Activated CD4-positive, alpha-beta memory T cell treated with anti-CD3 and anti-CD28 coated beads for 36 hours (primary cell): Measurements from ENCODE around the gene C5orf34. TPM values are rescaled to one million over a fixed set of nuclear protein-coding genes. Genes with fewer than 3 reads are reported as not detected.
"Not testable (repeated sequence)": the region's sequence is repeated elsewhere in the genome, so short reads cannot be mapped to it uniquely, and the experiment has no call there.

ENCODE experiments used
- CTCF ChIA-PET: fragments of 350-600 bp; sonication (Branson Sonifier 250); formaldehyde crosslinking; loops from one replicate; lab custom pipeline; 2021; ENCODE audit warnings: antibody characterized with exemption, inconsistent platforms; lab: Charles Lee
- POLR2A ChIA-PET: fragments of 350-600 bp; sonication (Branson Sonifier 250); formaldehyde crosslinking; loops from one replicate; lab custom pipeline; 2021; ENCODE audit warnings: antibody characterized with exemption; lab: Charles Lee
- DNase-seq: peaks from one replicate; pipeline ENCODE4 v3.0.0-alpha.2; 2020
- H3K27ac Mint-ChIP-seq: one replicate; pipeline ENCODE4 v1.8.0; 2021; ENCODE audit warnings: mixed read lengths
- H3K27me3 Mint-ChIP-seq: one replicate; pipeline ENCODE4 v1.8.0; 2021; ENCODE audit warnings: mixed read lengths
- H3K36me3 Mint-ChIP-seq: one replicate; pipeline ENCODE4 v1.8.0; 2021; ENCODE audit warnings: mixed read lengths
- H3K4me1 Mint-ChIP-seq: one replicate; pipeline ENCODE4 v1.8.0; 2021; ENCODE audit warnings: low read depth, mixed read lengths
- H3K4me3 Mint-ChIP-seq: one replicate; pipeline ENCODE4 v1.8.0; 2021; ENCODE audit warnings: mild to moderate bottlenecking, mixed read lengths
- H3K9me3 Mint-ChIP-seq: one replicate; pipeline ENCODE4 v1.8.0; 2021; ENCODE audit warnings: mixed read lengths
- intact Hi-C: fragments of 100-400 bp; cut with micrococcal nuclease; formaldehyde crosslinking; loops from one replicate; pipeline ENCODE4 v1.15.1; 2023
- total RNA-seq, 2 experiments: library from RNA; stranded (reverse); gene quantifications; one replicate each; pipeline ENCODE4 v1.2.3, GENCODE V29; 2021

Gene C5orf34, protein sequence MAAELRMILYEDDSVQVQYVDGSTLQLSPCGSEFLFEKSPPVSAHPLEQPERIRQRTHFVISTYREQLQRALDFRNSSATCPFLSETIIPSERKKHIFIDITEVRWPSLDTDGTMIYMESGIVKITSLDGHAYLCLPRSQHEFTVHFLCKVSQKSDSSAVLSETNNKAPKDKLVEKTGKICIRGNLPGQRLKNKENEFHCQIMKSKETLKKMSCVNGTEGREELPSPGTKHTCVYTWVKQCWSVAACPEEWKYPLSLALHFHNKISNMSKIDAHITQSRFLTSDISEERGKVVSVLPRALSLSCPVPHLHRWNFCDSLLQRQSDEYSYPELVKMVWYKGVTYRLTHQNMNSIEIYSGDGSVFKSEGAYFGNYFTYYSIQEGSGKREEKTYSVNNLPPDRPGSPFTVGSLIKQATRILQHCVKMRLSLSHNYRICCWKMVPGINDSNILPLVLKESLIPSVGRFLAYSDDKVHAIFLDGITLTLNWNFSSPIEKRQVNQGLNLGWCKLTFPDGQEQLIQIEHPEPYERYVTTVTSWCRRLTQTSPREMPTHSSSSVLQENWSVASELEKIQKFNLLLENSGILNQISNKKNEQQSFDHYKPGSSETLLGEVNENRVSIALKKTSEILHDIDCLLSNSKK
- total RNA-seq: 10 to 100 TPM; 11.8 to 13.1 TPM

DNA sequence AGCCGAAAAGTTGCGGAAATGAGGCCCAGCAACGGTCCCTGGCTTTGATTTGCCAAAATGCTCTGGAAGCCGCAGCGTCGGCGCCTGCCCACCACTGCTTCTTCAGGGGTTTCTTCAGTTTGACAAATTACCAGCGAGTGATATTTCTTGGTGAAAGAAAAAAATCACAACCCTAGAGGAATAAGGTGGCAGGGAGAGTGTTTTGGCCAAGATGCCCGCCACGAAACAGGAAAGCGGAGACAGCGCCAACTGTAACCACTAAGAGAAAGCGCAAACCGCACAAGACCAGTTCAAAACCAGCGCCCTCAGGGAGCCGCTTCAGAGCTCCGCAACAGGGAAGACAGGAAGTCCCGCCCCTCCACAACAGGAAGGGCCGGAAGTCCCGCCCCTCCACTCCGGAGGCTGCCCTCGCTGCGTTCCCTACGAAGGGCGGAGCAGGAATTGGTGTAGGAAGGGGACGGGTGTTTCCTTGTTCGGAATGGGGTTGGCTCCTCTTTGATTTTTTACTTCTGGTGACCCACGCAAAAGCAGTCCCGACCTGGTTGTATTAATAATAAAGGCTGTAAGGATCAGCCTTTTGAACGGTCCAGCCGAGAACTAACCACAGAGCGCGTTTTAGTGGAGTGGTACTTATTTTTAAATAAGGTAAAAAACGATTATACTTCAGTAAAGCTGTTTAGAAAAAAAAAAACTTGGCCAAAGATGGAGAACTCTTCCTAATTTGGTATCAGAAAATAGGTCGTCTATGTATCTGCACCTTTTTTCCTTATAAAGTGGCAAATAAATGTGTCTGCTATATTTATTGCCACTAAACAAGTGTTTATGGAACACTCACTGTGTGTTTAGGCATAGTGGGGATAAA is at the start of gene C5orf34:
TSS of gene C5orf34 (minus strand) at position 333 of the 862 bp plus-strand sequence. CDS start 5,809 bp downstream, outside the sequence.
- intact Hi-C loops: loop anchor here (1.0 to 10.0 kb wide), 7 partner anchors 18 to 1293 kb away; partner anchors contain the start of genes HMGCS1, MRPS30, NNT and TMEM267
- Mint-ChIP-seq H3K9me3 (no peaks in the 10 kb centered on the region), H3K36me3 (peaks cover 2% of the 10 kb centered on the region), H3K4me1 (peaks cover 26% of the 10 kb centered on the region), H3K27ac (peak within 1 kb of the TSS; percentile 99), H3K4me3 (peak within 1 kb of the TSS; percentile 95), H3K27me3 (no peaks in the 10 kb centered on the region)
- DNase-seq: peak; percentile 97
- ChIA-PET CTCF (interaction anchor here (0.6 to 2.7 kb wide), 5 partner anchors 19 to 406 kb away, joined by 3 to 19 read pairs (median 3); partner anchors contain the start of gene TMEM267), POLR2A (interaction anchor here (0.6 to 2.2 kb wide), 7 partner anchors 10 to 394 kb away, joined by 3 to 43 read pairs (median 4); partner anchors contain the start of genes NNT, TMEM267 and ZNF131)

DNA sequence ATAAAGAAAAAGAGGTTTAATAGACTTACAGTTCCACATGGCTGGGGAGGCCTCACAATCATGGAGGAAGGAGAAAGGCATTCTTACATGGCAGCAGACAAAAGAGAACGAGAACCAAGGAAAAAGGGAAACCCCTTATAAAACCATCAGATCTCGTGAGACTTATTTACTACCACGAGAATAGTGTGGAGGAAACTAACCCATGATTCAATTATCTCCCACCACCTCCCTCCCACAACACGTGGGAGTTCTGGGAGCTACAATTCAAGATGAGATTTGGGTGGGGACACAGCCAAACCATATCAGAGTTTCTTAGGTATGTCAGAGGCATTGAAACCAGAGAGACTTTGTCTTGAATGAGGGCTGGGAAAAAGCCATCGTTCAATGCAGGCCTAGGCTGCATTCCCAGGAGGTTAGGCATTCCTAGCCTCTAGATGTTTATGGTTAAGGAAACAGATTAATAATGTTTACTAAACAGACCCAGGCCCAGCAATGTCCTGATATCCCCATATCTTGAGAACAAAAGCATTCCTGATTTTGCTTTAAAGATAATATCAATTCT is 49.4 kb upstream of the C5orf34 start:
- H3K4me3 Mint-ChIP-seq: no peak overlapping the region
- ChIA-PET CTCF (no interaction called here), POLR2A (interaction anchor here (0.8 kb wide), 1 partner anchor 38 kb away, joined by 3 read pairs; no protein-coding TSS in a partner anchor)
- peaks cover 3% of the 10 kb centered on the region for H3K4me1 Mint-ChIP-seq
- H3K36me3 Mint-ChIP-seq: no peaks in the 10 kb centered on the region
- intact Hi-C loops: no loop called here
- no peak for DNase-seq
- no peak overlapping the region for H3K27ac Mint-ChIP-seq
- H3K27me3 Mint-ChIP-seq: no peaks in the 10 kb centered on the region
- H3K9me3 Mint-ChIP-seq: no peaks in the 10 kb centered on the region

DNA sequence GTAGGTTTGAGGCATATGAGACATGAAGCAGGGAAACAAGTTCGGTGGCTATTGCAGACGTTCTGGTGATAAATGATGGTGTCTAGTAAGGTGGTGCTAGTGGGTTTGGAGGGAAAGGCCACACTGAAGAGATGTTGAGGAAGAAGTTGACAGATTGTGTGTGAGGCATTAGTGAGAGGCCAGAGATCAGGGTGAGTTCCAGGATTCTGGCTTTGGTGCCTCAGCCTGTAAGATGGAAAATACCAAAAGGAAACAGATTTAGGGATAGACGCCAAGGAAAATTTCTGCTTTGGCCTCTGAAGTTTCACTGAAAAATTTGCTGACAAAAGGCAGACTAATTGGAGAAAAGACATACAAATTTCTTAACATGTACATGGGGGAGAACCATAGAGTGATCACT is 48.4 kb upstream of the C5orf34 start:
- Mint-ChIP-seq H3K36me3 (no peaks in the 10 kb centered on the region), H3K27me3 (no peaks in the 10 kb centered on the region), H3K4me3 (no peak overlapping the region), H3K27ac (no peak overlapping the region), H3K4me1 (peaks cover 11% of the 10 kb centered on the region), H3K9me3 (no peaks in the 10 kb centered on the region)
- no peak for DNase-seq
- CTCF ChIA-PET: no interaction called here
- POLR2A ChIA-PET: interaction anchor here (0.8 kb wide), 1 partner anchor 39 kb away, joined by 3 read pairs; no protein-coding TSS in a partner anchor
- intact Hi-C loops: no loop called here

DNA sequence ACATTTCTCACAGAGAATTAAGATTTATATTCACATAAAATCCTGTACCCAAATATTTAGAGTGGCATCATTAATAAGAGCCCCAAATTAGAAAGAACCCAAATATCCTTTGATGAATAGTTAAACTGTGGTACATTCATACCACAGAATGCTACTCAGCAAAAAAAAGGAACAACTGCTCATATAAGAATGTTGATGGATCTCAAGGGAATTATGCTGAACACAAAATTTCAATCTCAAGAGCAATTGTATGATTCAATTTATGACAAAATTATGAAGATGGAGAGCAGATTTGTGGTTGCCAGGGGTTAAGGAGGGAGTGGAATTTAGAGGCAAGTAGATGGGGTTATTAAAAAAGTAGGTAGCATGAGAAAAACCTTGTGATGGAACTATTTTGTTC is 46.4 kb upstream of the C5orf34 start:
- CTCF ChIA-PET: no interaction called here
- intact Hi-C loops: no loop called here

DNA sequence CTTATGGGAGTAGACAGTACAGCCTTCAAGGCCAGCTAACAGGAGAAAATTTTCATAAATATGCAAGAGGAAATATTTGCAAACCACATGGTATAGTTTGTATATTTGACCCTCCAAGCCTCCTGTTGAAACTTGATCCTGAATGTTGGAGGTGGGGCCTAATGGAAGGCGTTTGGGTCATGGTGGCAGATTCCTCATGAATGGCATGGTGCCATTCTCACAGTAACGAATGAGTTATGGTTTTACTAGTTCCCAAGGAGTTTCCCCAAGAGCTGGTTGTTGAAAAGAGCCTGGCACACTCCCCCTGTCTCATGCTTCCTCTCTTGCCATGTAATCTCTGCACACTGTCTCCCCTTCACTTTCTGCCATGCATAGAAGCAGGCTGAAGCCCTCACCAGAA is 45.2 kb upstream of the C5orf34 start:
- intact Hi-C loops: no loop called here
- no peaks in the 10 kb centered on the region for H3K9me3 Mint-ChIP-seq
- peaks cover 5% of the 10 kb centered on the region for H3K36me3 Mint-ChIP-seq
- H3K27ac Mint-ChIP-seq: no peak overlapping the region
- H3K27me3 Mint-ChIP-seq: no peaks in the 10 kb centered on the region
- CTCF ChIA-PET: no interaction called here
- H3K4me1 Mint-ChIP-seq: peaks cover 12% of the 10 kb centered on the region
- no peak for DNase-seq
- POLR2A ChIA-PET: interaction anchor here (1.4 kb wide), 1 partner anchor 42 kb away, joined by 3 read pairs; the partner anchor contains the start of gene NNT
- H3K4me3 Mint-ChIP-seq: no peak overlapping the region

More for the DNA sequence above, 46.4 kb upstream of the C5orf34 start:
- Mint-ChIP-seq H3K27me3 (no peaks in the 10 kb centered on the region), H3K4me1 (peaks cover 8% of the 10 kb centered on the region), H3K36me3 (no peaks in the 10 kb centered on the region), H3K9me3 (no peaks in the 10 kb centered on the region), H3K4me3 (no peak overlapping the region), H3K27ac (no peak overlapping the region)
- no peak for DNase-seq
- POLR2A ChIA-PET: no interaction called here

DNA sequence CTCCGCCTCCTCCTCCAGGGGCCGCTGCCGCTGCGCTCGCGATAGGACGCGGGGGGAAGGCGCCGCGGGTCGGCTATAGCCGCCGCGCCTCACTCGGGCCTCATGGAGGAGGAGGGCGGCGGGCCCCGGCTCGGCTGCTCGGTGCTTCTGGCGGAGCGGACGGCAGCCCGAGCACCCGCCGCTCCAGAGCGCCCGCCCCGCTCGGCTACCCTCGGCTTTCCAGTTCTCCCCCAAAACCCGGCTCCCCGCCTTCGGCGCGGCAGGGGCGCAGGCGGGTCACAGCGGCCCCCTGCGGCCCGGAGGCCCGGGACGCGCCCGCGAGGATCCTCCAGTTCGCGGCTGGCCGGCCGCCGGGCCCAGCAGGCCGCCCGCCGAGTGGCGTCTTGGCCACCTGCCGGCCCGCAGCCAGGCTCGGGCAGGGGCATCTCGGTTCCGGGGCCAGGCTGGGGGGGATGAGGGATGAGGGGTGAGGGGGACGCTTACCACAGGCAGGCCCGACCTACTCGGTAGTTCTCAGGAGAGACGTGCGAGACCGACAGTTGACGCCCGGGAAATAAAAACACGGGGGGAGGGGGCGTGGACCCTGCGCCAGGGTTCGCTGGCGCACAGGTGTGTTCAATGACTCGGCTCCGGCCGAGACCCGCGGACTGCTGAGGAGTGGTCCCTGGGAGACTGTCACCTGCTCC is 42.1 kb upstream of the C5orf34 start, which contains the start of gene PAIP1:
TSS of gene PAIP1 (minus strand) at position 221 of the 686 bp plus-strand sequence. CDS start 231 bp downstream, outside the sequence.
- H3K4me3 Mint-ChIP-seq: peak within 1 kb of the TSS; percentile 90
- peak within 1 kb of the TSS; percentile 91 for H3K27ac Mint-ChIP-seq
- ChIA-PET POLR2A (interaction anchor here (1.0 to 2.3 kb wide), 4 partner anchors 45 to 73 kb away, joined by 3 to 19 read pairs (median 6); partner anchors contain the start of genes NNT and TMEM267), CTCF (interaction anchor here (0.9 to 1.0 kb wide), 2 partner anchors 43 to 46 kb away, joined by 4 to 8 read pairs; partner anchors contain the start of gene NNT)
- peak; percentile 89 for DNase-seq
- peaks cover 7% of the 10 kb centered on the region for H3K36me3 Mint-ChIP-seq
- intact Hi-C loops: loop anchor here (1.0 to 5.0 kb wide), 10 partner anchors 24 to 1250 kb away; partner anchors contain the start of genes C5orf34, MRPS30, NNT and ZNF131
- H3K4me1 Mint-ChIP-seq: peaks cover 15% of the 10 kb centered on the region
- H3K27me3 Mint-ChIP-seq: no peaks in the 10 kb centered on the region
- H3K9me3 Mint-ChIP-seq: no peaks in the 10 kb centered on the region

DNA sequence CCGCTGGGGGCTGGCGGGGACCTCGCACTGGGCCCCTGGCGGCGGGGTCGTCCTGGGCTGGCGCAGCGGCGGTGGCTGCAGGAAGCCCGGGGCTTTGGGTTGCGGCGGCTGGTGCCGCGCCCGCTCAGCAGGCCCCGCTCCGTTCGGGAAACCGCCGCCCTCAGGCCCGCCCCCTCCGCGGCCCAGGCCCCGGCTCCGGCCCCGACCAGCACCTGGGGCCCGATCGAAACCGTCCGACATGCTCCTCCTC is 41.6 kb upstream of the C5orf34 start:
- not testable (repeated sequence) for H3K27ac Mint-ChIP-seq, H3K36me3 Mint-ChIP-seq, DNase-seq, H3K9me3 Mint-ChIP-seq, H3K27me3 Mint-ChIP-seq
- intact Hi-C loops: loop anchor here (1.0 to 5.0 kb wide), 10 partner anchors 24 to 1251 kb away; partner anchors contain the start of genes C5orf34, MRPS30, NNT and ZNF131
- Mint-ChIP-seq H3K4me3 (peak overlapping the region; percentile 90), H3K4me1 (peaks cover 15% of the 10 kb centered on the region)
- ChIA-PET POLR2A (interaction anchor here (2.3 kb wide), 1 partner anchor 72 kb away, joined by 19 read pairs; the partner anchor contains the start of gene TMEM267), CTCF (interaction anchor here (1.6 to 3.1 kb wide), 2 partner anchors 17 to 75 kb away, joined by 5 to 15 read pairs; no protein-coding TSS in a partner anchor)

DNA sequence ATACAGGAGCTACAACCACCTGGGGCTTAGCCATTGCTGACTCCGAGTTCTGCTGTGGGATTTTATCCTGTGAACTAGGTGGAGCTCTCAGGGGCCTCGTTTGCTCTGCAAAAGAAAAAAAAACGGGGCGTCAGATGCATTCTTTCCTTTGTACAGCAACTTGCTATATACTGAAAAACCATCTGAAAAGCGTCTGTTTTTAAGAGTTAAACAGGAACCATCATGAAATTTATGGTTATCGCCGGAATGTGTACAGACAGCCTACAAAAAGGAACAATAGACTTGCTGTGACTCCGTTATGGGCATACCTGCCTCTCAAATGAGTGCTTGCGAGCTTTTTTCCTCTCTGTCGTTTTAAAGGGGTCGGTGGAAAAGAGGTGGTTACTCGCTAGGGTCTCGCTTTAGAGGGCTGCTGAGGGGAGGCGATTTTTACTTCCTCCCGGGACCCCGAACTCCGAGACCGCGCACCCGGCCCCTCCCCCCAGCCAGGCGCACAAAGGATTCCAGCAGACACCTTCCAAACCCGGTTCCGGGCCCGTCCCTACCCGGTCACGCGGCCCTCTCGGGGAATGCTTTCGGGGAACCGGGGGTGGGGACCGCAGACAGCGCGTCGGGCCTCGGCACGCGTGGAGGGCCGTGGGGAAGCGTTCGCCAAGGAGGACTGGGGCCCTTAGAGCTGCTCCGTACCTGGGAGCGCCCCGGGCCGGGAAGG is 41.1 kb upstream of the C5orf34 start:
- Mint-ChIP-seq H3K27me3 (no peaks in the 10 kb centered on the region), H3K36me3 (peaks cover 8% of the 10 kb centered on the region), H3K4me3 (peak overlapping the region; percentile 90), H3K9me3 (no peaks in the 10 kb centered on the region), H3K27ac (peak overlapping the region; percentile 91), H3K4me1 (peaks cover 16% of the 10 kb centered on the region)
- intact Hi-C loops: loop anchor here (1.0 to 5.0 kb wide), 10 partner anchors 23 to 1251 kb away; partner anchors contain the start of genes C5orf34, MRPS30, NNT and ZNF131
- CTCF ChIA-PET: interaction anchor here (1.1 to 3.1 kb wide), 6 partner anchors 16 to 75 kb away, joined by 4 to 15 read pairs (median 6); partner anchors contain the start of genes C5orf34 and TMEM267
- DNase-seq: peak; percentile 62
- POLR2A ChIA-PET: interaction anchor here (0.7 to 2.3 kb wide), 4 partner anchors 8 to 72 kb away, joined by 3 to 19 read pairs (median 8); partner anchors contain the start of genes NNT and TMEM267

DNA sequence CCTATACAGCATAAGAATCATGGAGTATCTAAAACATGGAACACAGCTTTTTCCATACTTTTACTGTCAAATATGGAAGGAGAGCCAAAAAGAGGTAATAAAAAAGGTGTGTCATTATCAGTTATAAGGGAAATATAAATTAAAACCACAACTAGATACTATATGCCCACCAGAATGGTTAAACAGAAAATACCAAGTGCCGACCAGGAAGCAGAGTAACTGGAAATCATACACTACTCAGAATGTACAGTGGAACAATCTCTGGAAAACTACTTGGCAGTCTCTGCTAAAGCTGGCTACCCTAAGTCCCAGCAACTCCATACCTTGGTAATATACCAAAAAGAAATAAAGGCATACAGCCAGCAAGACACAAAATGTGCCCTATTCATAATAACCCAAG is 39.5 kb upstream of the C5orf34 start:
- Mint-ChIP-seq H3K4me3 (no peak overlapping the region), H3K27ac (no peak overlapping the region), H3K27me3 (no peaks in the 10 kb centered on the region), H3K9me3 (no peaks in the 10 kb centered on the region), H3K4me1 (peaks cover 19% of the 10 kb centered on the region), H3K36me3 (peaks cover 13% of the 10 kb centered on the region)
- CTCF ChIA-PET: interaction anchor here (0.6 to 3.1 kb wide), 4 partner anchors 10 to 71 kb away, joined by 4 to 15 read pairs (median 8); partner anchors contain the start of genes C5orf34 and TMEM267
- intact Hi-C loops: no loop called here
- DNase-seq: no peak
- POLR2A ChIA-PET: interaction anchor here (1.4 to 2.3 kb wide), 3 partner anchors 48 to 70 kb away, joined by 4 to 19 read pairs (median 10); partner anchors contain the start of genes NNT and TMEM267
